ENCODE results near the gene RPL37.

GRCh38 chr5:40828021-40828631 is 6.9 kb downstream of the RPL37 start:
- TF ChIP-seq CTCF (IDR thresholded peaks at IDR 0.05) (no peak), POLR2A (IDR thresholded peaks at IDR 0.05) (no peak)

Measured in Peyer's patch (tissue), 4 donors.